PC-3 (cell line): ENCODE results near the gene ILDR2. TPM values are rescaled to one million over a fixed set of nuclear protein-coding genes. Genes with fewer than 3 reads are reported as not detected.

Experiments
- ATAC-seq: fragments of 200-7000 bp; cut with Tn5 transposase; 2 replicates; pipeline ENCODE4 v1.9.1; 2020; ENCODE audit warnings: mild to moderate bottlenecking, moderate library complexity
- BruUV-seq: library from RNA; stranded (reverse); fragments of 400-500 nt; replicated peaks from 2 replicates; lab custom pipeline; 2021; lab: Mats Ljungman, UMichigan
- CTCF ChIA-PET: fragments of 300-600 bp; sonication (Branson Sonifier 250); formaldehyde crosslinking; loops from one replicate; lab custom pipeline; 2022; ENCODE audit warnings: antibody characterized with exemption; lab: Charles Lee
- POLR2A ChIA-PET: fragments of 300-600 bp; sonication (Branson Sonifier 250); formaldehyde crosslinking; loops from one replicate; lab custom pipeline; 2022; ENCODE audit warnings: antibody characterized with exemption; ENCODE audit not compliant: unreplicated experiment; lab: Charles Lee
- DNase-seq: peaks from one replicate; pipeline ENCODE4 v3.0.0-alpha.2; 2015
- H2AFZ ChIP-seq: fragments of 300-600 bp; sonication (generic); 2 replicates; pipeline ENCODE4 v1.6.0; 2016; ENCODE audit warnings: antibody characterized with exemption, low read length
- H3F3A ChIP-seq: fragments of 300-600 bp; sonication (generic); one replicate; pipeline ENCODE4 v1.6.0; 2017; ENCODE audit warnings: antibody characterized with exemption, low read length, control low read depth, mild to moderate bottlenecking; ENCODE audit not compliant: unreplicated experiment
- H3K27ac ChIP-seq: fragments of 300-600 bp; sonication (generic); 2 replicates; pipeline ENCODE4 v1.5.1; 2016; ENCODE audit warnings: mild to moderate bottlenecking, low read length
- H3K27me3 ChIP-seq: fragments of 300-600 bp; sonication (generic); 2 replicates; pipeline ENCODE4 v1.6.1; 2016; ENCODE audit warnings: low read length, mixed read lengths
- H3K36me3 ChIP-seq: fragments of 300-600 bp; sonication (generic); 2 replicates; pipeline ENCODE4 v1.6.1; 2016; ENCODE audit warnings: low read depth, mixed run types, low read length, mixed read lengths
- H3K4me1 ChIP-seq: fragments of 300-600 bp; sonication (generic); 2 replicates; pipeline ENCODE4 v1.5.1; 2016; ENCODE audit warnings: low read length; ENCODE audit not compliant: insufficient read depth
- H3K4me2 ChIP-seq: fragments of 300-600 bp; sonication (generic); 2 replicates; pipeline ENCODE4 v1.6.0; 2016; ENCODE audit warnings: low read length
- H3K4me3 ChIP-seq: fragments of 300-600 bp; sonication (generic); 2 replicates; pipeline ENCODE4 v1.5.1; 2016; ENCODE audit warnings: mild to moderate bottlenecking, low read length, mixed read lengths
- H3K79me2 ChIP-seq: fragments of 300-600 bp; sonication (generic); 2 replicates; pipeline ENCODE4 v1.6.1; 2017; ENCODE audit warnings: low read length, mixed read lengths
- H3K9ac ChIP-seq: fragments of 300-600 bp; sonication (generic); 2 replicates; pipeline ENCODE4 v1.6.0; 2016; ENCODE audit warnings: mild to moderate bottlenecking, low read length
- H3K9me2 ChIP-seq: fragments of 300-600 bp; sonication (generic); replicated peaks from 2 replicates; pipeline ENCODE4 v1.6.1; 2016; ENCODE audit warnings: mixed run types, low read length, mixed read lengths
- H3K9me3 ChIP-seq: fragments of 300-600 bp; sonication (generic); 2 replicates; pipeline ENCODE4 v1.6.1; 2016; ENCODE audit warnings: low read length, mixed read lengths
- H4K20me1 ChIP-seq: fragments of 300-600 bp; sonication (generic); 2 replicates; pipeline ENCODE4 v1.6.1; 2016; ENCODE audit warnings: low read length, mixed read lengths
- EZH2 ChIP-seq: fragments of 300-600 bp; sonication (generic); IDR thresholded peaks from one replicate; pipeline ENCODE4 v1.6.1; 2017; ENCODE audit warnings: antibody characterized with exemption, mild to moderate bottlenecking, low read length; ENCODE audit not compliant: unreplicated experiment
- EZH2phosphoT487 ChIP-seq: fragments of 300-600 bp; sonication (generic); IDR thresholded peaks from 2 replicates; pipeline ENCODE4 v1.6.1; 2018; ENCODE audit warnings: mild to moderate bottlenecking, antibody characterized with exemption, low read length, borderline replicate concordance
- intact Hi-C: fragments of 100-400 bp; cut with micrococcal nuclease; formaldehyde crosslinking; loops from 2 replicates; pipeline ENCODE4 v1.9.0; 2023
- total RNA-seq: library from RNA; depleted of rRNA; stranded (reverse); fragments of >200 nt; gene quantifications from 2 replicates; pipeline ENCODE4 v1.2.3, GENCODE V29; 2014
- TF ChIP-seq, protein P1 (sequence below): fragments of 300-600 bp; sonication (generic); conservative IDR thresholded peaks from 2 replicates; pipeline ENCODE4 v1.5.1; 2017; ENCODE audit warnings: antibody characterized with exemption, low read depth, mild to moderate bottlenecking, low read length

ILDR2 gene
- total RNA-seq, 1 experiment from 2014 or later: not detected

DNA sequence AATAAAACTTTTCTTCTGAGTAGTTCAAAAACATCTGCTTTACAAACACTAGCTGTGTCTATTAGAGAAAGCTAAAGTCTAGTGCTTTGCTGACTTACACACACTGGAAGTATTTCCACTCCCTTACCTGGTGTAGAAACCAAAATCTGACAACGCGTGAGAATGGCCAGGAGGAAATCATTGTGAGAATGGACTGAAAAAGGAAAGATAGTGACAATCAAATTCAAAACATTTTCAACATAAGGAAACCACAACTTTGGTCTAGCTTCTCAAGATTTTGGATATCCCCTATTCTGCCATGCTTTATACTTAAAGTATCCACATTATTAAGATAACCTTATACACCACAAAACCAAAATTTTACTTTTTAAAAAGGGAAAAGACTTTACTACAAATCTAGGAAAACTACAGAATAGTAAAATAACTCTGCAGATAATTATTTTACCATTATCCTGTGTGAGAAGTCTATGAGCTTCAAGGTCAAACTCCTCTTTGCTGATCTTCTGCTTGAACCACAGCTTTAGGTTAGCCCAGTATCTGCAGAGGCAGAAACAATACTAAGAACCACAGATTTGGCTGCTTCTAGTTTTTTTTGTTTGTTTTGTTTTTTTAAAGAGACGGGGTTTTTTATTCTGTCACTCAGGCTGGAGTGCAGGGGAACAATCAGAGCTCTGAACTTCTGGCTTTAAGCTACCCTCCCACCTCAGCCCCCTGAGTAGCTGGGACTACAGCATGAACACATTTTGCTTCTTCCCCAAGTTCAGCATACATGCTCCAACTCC, 105.8 kb downstream of the ILDR2 start:
- ChIA-PET CTCF (no interaction called here), POLR2A (no interaction called here)
- Histone ChIP-seq H3K9ac (no peak overlapping the region), H4K20me1 (peaks cover 25% of the 10 kb centered on the region; the same call in 1 of the 2 replicates), H3K27me3 (no peaks in the 10 kb centered on the region), H3F3A (no peaks in the 10 kb centered on the region), H3K4me2 (no peak overlapping the region), H2AFZ (no peak overlapping the region), H3K9me2 (no peaks in the 10 kb centered on the region), H3K4me1 (0 out of 2 replicates have a peak, but pooled peaks cover 10% of the 10 kb centered on the region), H3K9me3 (no peaks in the 10 kb centered on the region), H3K27ac (no peak overlapping the region), H3K4me3 (no peak overlapping the region), H3K36me3 (peaks cover 25% of the 10 kb centered on the region; the same call in 1 of the 2 replicates), H3K79me2 (peaks cover 50% of the 10 kb centered on the region)
- intact Hi-C loops: no loop called here
- no peak for ATAC-seq
- no TSS peak for BruUV-seq
- no peak for TF ChIP-seq EZH2phosphoT487
- TF ChIP-seq, protein P1, sequence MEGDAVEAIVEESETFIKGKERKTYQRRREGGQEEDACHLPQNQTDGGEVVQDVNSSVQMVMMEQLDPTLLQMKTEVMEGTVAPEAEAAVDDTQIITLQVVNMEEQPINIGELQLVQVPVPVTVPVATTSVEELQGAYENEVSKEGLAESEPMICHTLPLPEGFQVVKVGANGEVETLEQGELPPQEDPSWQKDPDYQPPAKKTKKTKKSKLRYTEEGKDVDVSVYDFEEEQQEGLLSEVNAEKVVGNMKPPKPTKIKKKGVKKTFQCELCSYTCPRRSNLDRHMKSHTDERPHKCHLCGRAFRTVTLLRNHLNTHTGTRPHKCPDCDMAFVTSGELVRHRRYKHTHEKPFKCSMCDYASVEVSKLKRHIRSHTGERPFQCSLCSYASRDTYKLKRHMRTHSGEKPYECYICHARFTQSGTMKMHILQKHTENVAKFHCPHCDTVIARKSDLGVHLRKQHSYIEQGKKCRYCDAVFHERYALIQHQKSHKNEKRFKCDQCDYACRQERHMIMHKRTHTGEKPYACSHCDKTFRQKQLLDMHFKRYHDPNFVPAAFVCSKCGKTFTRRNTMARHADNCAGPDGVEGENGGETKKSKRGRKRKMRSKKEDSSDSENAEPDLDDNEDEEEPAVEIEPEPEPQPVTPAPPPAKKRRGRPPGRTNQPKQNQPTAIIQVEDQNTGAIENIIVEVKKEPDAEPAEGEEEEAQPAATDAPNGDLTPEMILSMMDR: no peak
- no peak for TF ChIP-seq EZH2
- DNase-seq: no peak

DNA sequence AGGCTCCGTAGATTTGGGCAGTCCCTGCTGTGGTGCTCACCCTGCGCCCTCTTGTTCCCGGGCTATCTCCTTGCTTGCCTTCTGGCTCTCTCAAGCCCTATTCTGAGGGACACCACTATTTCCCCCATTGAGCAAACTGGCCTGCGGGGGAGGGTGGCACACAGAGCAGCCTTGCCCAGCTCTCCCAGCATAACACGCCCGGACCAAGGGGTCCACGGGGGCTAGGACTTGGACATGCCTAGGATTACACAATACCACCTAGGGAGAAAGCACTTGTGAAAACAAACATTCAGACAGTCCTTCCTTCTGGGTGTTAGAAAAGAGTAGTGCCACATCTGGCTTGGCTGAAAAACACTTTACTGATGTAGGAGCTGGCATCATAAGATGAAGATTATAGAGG, 106.7 kb downstream of the ILDR2 start:
- TF ChIP-seq EZH2phosphoT487 (no peak), EZH2 (no peak)
- TF ChIP-seq, protein P1: no peak
- H3K4me1 ChIP-seq: 0 out of 2 replicates have a peak, but pooled peaks cover 7% of the 10 kb centered on the region
- no peaks in the 10 kb centered on the region for H3K9me2 ChIP-seq
- no peak overlapping the region for H3K4me2 ChIP-seq
- H3F3A ChIP-seq: no peaks in the 10 kb centered on the region
- no peak for ATAC-seq
- ChIA-PET POLR2A (no interaction called here), CTCF (no interaction called here)
- H3K79me2 ChIP-seq: peaks cover 41% of the 10 kb centered on the region
- intact Hi-C loops: no loop called here
- H3K9me3 ChIP-seq: no peaks in the 10 kb centered on the region
- H3K36me3 ChIP-seq: peaks cover 32% of the 10 kb centered on the region
- peaks cover 23% of the 10 kb centered on the region; the same call in 1 of the 2 replicates for H4K20me1 ChIP-seq
- DNase-seq: no peak
- BruUV-seq: no TSS peak
- no peak overlapping the region for H3K9ac ChIP-seq
- H2AFZ ChIP-seq: no peak overlapping the region
- no peak overlapping the region for H3K4me3 ChIP-seq
- H3K27me3 ChIP-seq: no peaks in the 10 kb centered on the region
- H3K27ac ChIP-seq: no peak overlapping the region

DNA sequence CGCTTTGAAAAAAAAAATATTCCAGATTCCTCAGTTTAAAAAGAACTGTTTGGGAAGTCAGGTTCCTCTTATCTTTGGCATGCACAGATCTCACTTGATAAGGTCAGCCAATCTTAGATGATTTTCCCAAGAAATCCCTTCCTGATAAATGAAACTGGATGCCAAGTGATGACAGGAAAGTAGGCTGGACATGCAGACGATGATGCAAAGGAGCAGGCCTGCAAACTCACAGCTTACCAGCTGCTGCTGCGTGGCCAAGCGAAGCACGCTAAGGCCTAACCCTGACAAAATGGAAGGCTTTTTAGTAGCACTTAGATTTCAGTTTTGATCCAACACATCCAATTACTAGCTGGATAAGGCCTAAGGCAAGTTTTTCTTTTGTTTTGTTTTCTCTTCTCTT, 109.4 kb downstream of the ILDR2 start:
- ChIA-PET CTCF (no interaction called here), POLR2A (no interaction called here)
- no peak overlapping the region for H3K4me3 ChIP-seq
- peaks cover 14% of the 10 kb centered on the region for H3K79me2 ChIP-seq
- no TSS peak for BruUV-seq
- H3K4me1 ChIP-seq: no peaks in the 10 kb centered on the region
- H3K27me3 ChIP-seq: no peaks in the 10 kb centered on the region
- TF ChIP-seq EZH2 (no peak), EZH2phosphoT487 (no peak)
- TF ChIP-seq, protein P1: no peak
- H3K27ac ChIP-seq: no peak overlapping the region
- no peak overlapping the region for H3K4me2 ChIP-seq
- intact Hi-C loops: no loop called here
- H2AFZ ChIP-seq: no peak overlapping the region
- H4K20me1 ChIP-seq: peaks cover 11% of the 10 kb centered on the region; the same call in 1 of the 2 replicates
- H3K9me2 ChIP-seq: no peaks in the 10 kb centered on the region
- peaks cover 57% of the 10 kb centered on the region for H3K36me3 ChIP-seq
- ATAC-seq (no peak), DNase-seq (no peak)
- H3K9me3 ChIP-seq: no peaks in the 10 kb centered on the region
- no peaks in the 10 kb centered on the region for H3F3A ChIP-seq
- H3K9ac ChIP-seq: no peak overlapping the region
